Endothelial cell of umbilical vein (primary cell): ENCODE data around the gene EFTUD2. TPM values are rescaled to one million over a fixed set of nuclear protein-coding genes. Genes with fewer than 3 reads are reported as not detected.
A peak's percentile ranks its signal among the peaks of the same experiment; 100 is the strongest.

Experiments
- BruUV-seq: library from RNA; stranded (reverse); fragments of 400-500 nt; replicated peaks from 2 replicates; lab custom pipeline; 2021; lab: Mats Ljungman, UMichigan
- CTCF ChIA-PET: fragments of 300-600, 350-600 bp; sonication (Branson Sonifier 250); formaldehyde crosslinking; loops from one replicate; lab custom pipeline; 2021; ENCODE audit warnings: antibody characterized with exemption, inconsistent platforms; lab: Charles Lee
- POLR2A ChIA-PET: fragments of 300-600, 350-600 bp; sonication (Branson Sonifier 250); formaldehyde crosslinking; loops from one replicate; lab custom pipeline; 2021; ENCODE audit warnings: antibody characterized with exemption, inconsistent platforms; lab: Charles Lee
- DNase-seq: peaks from one replicate; pipeline ENCODE4 v3.0.0-alpha.2; 2011; ENCODE audit warnings: low read depth, low spot score
- FAIRE-seq: peaks from 2 replicates; lab custom pipeline; 2011; peaks lifted over from hg19 to GRCh38; lab: Jason Lieb, UNC
- H2AFZ ChIP-seq: 2 replicates; pipeline ENCODE4 v1.6.0; 2012; ENCODE audit warnings: low read depth, low read length, control low read depth, inconsistent platforms
- H3K27ac ChIP-seq: 2 replicates; pipeline ENCODE4 v1.5.1; 2011; ENCODE audit warnings: low read depth, mild to moderate bottlenecking, control low read depth, low read length, moderate library complexity; ENCODE audit not compliant: insufficient read depth
- H3K27me3 ChIP-seq, 2 experiments: 2 replicates each; pipeline versions ENCODE4 v1.6.0 to v1.6.1; 2011; ENCODE audit warnings: low read length in 2 of 2, mixed read lengths in 1 of 2; ENCODE audit not compliant: control insufficient read depth in 2 of 2, insufficient read depth in 2 of 2
- H3K36me3 ChIP-seq, 2 experiments: 2 replicates in 1 of 2; 3 replicates in 1 of 2; pipeline ENCODE4 v1.5.1; 2011; ENCODE audit warnings: low read length in 2 of 2, mild to moderate bottlenecking in 1 of 2, moderate library complexity in 1 of 2; ENCODE audit not compliant: control insufficient read depth in 2 of 2, insufficient read depth in 2 of 2; ENCODE audit errors: extremely low read depth in 1 of 2
- H3K4me1 ChIP-seq: 3 replicates; pipeline ENCODE4 v1.5.1; 2011; ENCODE audit warnings: mild to moderate bottlenecking, low read length; ENCODE audit not compliant: control insufficient read depth, insufficient read depth; ENCODE audit errors: extremely low read depth
- H3K4me2 ChIP-seq: 2 replicates; pipeline ENCODE4 v1.6.1; 2011; ENCODE audit warnings: low read length, control low read depth, mixed read lengths; ENCODE audit not compliant: insufficient read depth
- H3K4me3 ChIP-seq, 3 experiments: fragments of 200-600 bp in 1 of 3; sonication (generic), shearing (Covaris generic) in 1 of 3; replicated peaks in 1 of 3; 2 replicates each; pipeline ENCODE4 v1.5.1; 2011 to 2016; ENCODE audit warnings: control low read depth in 3 of 3, low read length in 3 of 3, mild to moderate bottlenecking in 2 of 3, inconsistent platforms in 1 of 3, low read depth in 1 of 3, moderate library complexity in 1 of 3; ENCODE audit not compliant: insufficient read depth in 1 of 3
- H3K79me2 ChIP-seq: 2 replicates; pipeline ENCODE4 v1.6.0; 2012; ENCODE audit warnings: low read length, inconsistent platforms; ENCODE audit not compliant: control insufficient read depth, insufficient read depth
- H3K9ac ChIP-seq: replicated peaks from 2 replicates; pipeline ENCODE3; 2011; ENCODE audit warnings: low read length, control low read depth; ENCODE audit not compliant: insufficient read depth; ENCODE audit errors: extremely low read depth
- H3K9me1 ChIP-seq: replicated peaks from 3 replicates; pipeline ENCODE4 v1.6.0; 2011; ENCODE audit warnings: mild to moderate bottlenecking, low read length; ENCODE audit not compliant: control insufficient read depth, insufficient read depth; ENCODE audit errors: extremely low read depth
- H3K9me3 ChIP-seq: replicated peaks from 2 replicates; pipeline ENCODE4 v1.5.1; 2012; ENCODE audit warnings: low read length, inconsistent platforms; ENCODE audit not compliant: control insufficient read depth, insufficient read depth
- H4K20me1 ChIP-seq: replicated peaks from 2 replicates; pipeline ENCODE3; 2011; ENCODE audit warnings: mild to moderate bottlenecking, low read length; ENCODE audit not compliant: control insufficient read depth, insufficient read depth; ENCODE audit errors: extremely low read depth
- EZH2 ChIP-seq: IDR thresholded peaks from 2 replicates; pipeline ENCODE4 v1.6.1; 2012; ENCODE audit warnings: borderline replicate concordance, low read depth, mild to moderate bottlenecking, moderate library complexity, low read length, inconsistent platforms; ENCODE audit not compliant: severe bottlenecking
- FOS ChIP-seq: IDR thresholded peaks from 2 replicates; pipeline ENCODE4 v1.6.1; 2011; ENCODE audit warnings: mild to moderate bottlenecking, low read length, moderate library complexity, borderline replicate concordance; ENCODE audit not compliant: insufficient read depth
- JUN ChIP-seq: IDR thresholded peaks from 2 replicates; pipeline ENCODE4 v1.6.1; 2011; ENCODE audit warnings: borderline replicate concordance, low read depth; ENCODE audit not compliant: insufficient read length, insufficient read depth
- MAX ChIP-seq: IDR thresholded peaks from 2 replicates; pipeline ENCODE4 v1.6.1; 2011; ENCODE audit not compliant: insufficient read depth, insufficient read length
- MYC ChIP-seq: IDR thresholded peaks from one replicate; pipeline ENCODE4 v1.6.1; 2011; ENCODE audit warnings: mild to moderate bottlenecking, low read depth, low read length
- POLR2A ChIP-seq: IDR thresholded peaks from 2 replicates; pipeline ENCODE4 v1.6.1; 2012; ENCODE audit warnings: low read depth, mild to moderate bottlenecking, control low read depth, low read length
- POLR2AphosphoS5 ChIP-seq: IDR thresholded peaks from 2 replicates; pipeline ENCODE4 v1.6.1; 2012; ENCODE audit warnings: low read depth, mild to moderate bottlenecking, control low read depth, low read length, moderate library complexity; ENCODE audit not compliant: insufficient read depth
- dilution Hi-C: fragments of 300-500 bp; cut with MboI; formaldehyde crosslinking; loops from one replicate; pipeline ENCODE4 v1.15.0; 2019; ENCODE audit warnings: low sequenced_read_pairs; ENCODE audit not compliant: extremely low pct_ligation_motif_present
- intact Hi-C: fragments of 100-400 bp; cut with micrococcal nuclease; formaldehyde crosslinking; loops from one replicate; pipeline ENCODE4 v1.10.0; 2022
- polyA plus RNA-seq, 4 experiments: library from polyadenylated mRNA; depleted of rRNA in 3 of 4; stranded (reverse) in 3 of 4; unstranded in 1 of 4; fragments of >200 nt; gene quantifications; 2 replicates each; pipeline versions ENCODE4 v1.2.1 to v1.2.3, GENCODE V29; 2011 to 2012; ENCODE audit warnings: missing spikeins in 1 of 4
- total RNA-seq: library from RNA; stranded (reverse); gene quantifications from 2 replicates; pipeline ENCODE4 v1.2.3, GENCODE V29; 2021
- TF ChIP-seq, protein P1 (sequence below), 2 donors: IDR thresholded peaks; 1 replicate in 1 of 2; 2 replicates in 1 of 2; pipeline ENCODE4 v1.5.1; 2011; ENCODE audit warnings: low read length in 2 of 2, mild to moderate bottlenecking in 2 of 2, moderate library complexity in 2 of 2, control low read depth in 1 of 2, inconsistent platforms in 1 of 2, low read depth in 1 of 2; ENCODE audit not compliant: insufficient read depth in 1 of 2; ENCODE audit errors: extremely low read depth in 1 of 2

The EFTUD2 gene
- total and polyA plus RNA-seq, 2 donors (not counting 3 experiments of a cell fraction or from before 2014, with no cell fraction given), result 125 to 170 TPM

- H3K4me2 ChIP-seq, result no peak overlapping the region
- no peak overlapping the region for H3K9ac ChIP-seq
- FAIRE-seq (no peak), DNase-seq (no peak)
- POLR2A ChIA-PET, result interaction anchor here (0.6 kb wide), 1 partner anchor 15 kb away, joined by 4 read pairs; no protein-coding TSS in a partner anchor
- H3K27ac ChIP-seq, result no peak overlapping the region
- H2AFZ ChIP-seq, result no peak overlapping the region
- BruUV-seq, result no TSS peak
- H3K4me3 ChIP-seq, result no peak overlapping the region
- intact Hi-C loops, result no loop called here
- no peaks in the 10 kb centered on the region for H3K9me1 ChIP-seq
- H3K36me3 ChIP-seq, result peaks cover 11 to 22% of the 10 kb centered on the region in 2 experiments
- no peaks in the 10 kb centered on the region for H4K20me1 ChIP-seq
- H3K79me2 ChIP-seq, result no peaks in the 10 kb centered on the region
- H3K9me3 ChIP-seq, result no peaks in the 10 kb centered on the region
- no peak for TF ChIP-seq EZH2
- no peaks in the 10 kb centered on the region for H3K4me1 ChIP-seq
- H3K27me3 ChIP-seq, result no peaks in the 10 kb centered on the region
- CTCF ChIA-PET, result interaction anchor here (1.1 to 3.5 kb wide), 2 partner anchors 30 to 70 kb away, joined by 3 to 14 read pairs; no protein-coding TSS in a partner anchor
- dilution Hi-C loops, result no loop called here
These were observed 50.2 kb downstream of the EFTUD2 start for GRCh38 chr17:44848961-44849489.

GRCh38 chr17:44848257-44848795 is 50.9 kb downstream of the EFTUD2 start:
- no peaks in the 10 kb centered on the region for H3K27me3 ChIP-seq
- H4K20me1 ChIP-seq, result no peaks in the 10 kb centered on the region
- no peak for DNase-seq
- peaks cover 8 to 17% of the 10 kb centered on the region in 2 experiments for H3K36me3 ChIP-seq
- dilution Hi-C loops, result no loop called here
- CTCF ChIA-PET, result interaction anchor here (1.7 to 3.5 kb wide), 3 partner anchors 10 to 72 kb away, joined by 7 to 14 read pairs (median 9); no protein-coding TSS in a partner anchor
- H3K9me1 ChIP-seq, result no peaks in the 10 kb centered on the region
- H3K4me2 ChIP-seq, result no peak overlapping the region
- H3K79me2 ChIP-seq, result no peaks in the 10 kb centered on the region
- H3K9me3 ChIP-seq, result no peaks in the 10 kb centered on the region
- no peak for TF ChIP-seq MYC
- TF ChIP-seq, protein P1, sequence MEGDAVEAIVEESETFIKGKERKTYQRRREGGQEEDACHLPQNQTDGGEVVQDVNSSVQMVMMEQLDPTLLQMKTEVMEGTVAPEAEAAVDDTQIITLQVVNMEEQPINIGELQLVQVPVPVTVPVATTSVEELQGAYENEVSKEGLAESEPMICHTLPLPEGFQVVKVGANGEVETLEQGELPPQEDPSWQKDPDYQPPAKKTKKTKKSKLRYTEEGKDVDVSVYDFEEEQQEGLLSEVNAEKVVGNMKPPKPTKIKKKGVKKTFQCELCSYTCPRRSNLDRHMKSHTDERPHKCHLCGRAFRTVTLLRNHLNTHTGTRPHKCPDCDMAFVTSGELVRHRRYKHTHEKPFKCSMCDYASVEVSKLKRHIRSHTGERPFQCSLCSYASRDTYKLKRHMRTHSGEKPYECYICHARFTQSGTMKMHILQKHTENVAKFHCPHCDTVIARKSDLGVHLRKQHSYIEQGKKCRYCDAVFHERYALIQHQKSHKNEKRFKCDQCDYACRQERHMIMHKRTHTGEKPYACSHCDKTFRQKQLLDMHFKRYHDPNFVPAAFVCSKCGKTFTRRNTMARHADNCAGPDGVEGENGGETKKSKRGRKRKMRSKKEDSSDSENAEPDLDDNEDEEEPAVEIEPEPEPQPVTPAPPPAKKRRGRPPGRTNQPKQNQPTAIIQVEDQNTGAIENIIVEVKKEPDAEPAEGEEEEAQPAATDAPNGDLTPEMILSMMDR (IDR thresholded peaks at IDR 0.05; ENCODE audit: extremely low read depth in 1 of 2, insufficient read depth in 1 of 2, low read depth in 1 of 2, low read length in 2 of 2), result no peak
- TF ChIP-seq FOS, result no peak
- TF ChIP-seq MAX, result no peak
- peak; percentile 22 for TF ChIP-seq POLR2AphosphoS5
- no peak for TF ChIP-seq JUN
- TF ChIP-seq POLR2A, result peak; percentile 18
- TF ChIP-seq EZH2, result no peak
- no peak overlapping the region for H3K4me3 ChIP-seq
- H2AFZ ChIP-seq, result no peak overlapping the region
- no peak for FAIRE-seq
- BruUV-seq, result no TSS peak
- H3K27ac ChIP-seq, result no peak overlapping the region
- no peak overlapping the region for H3K9ac ChIP-seq
- intact Hi-C loops, result no loop called here
- POLR2A ChIA-PET, result interaction anchor here (0.6 kb wide), 1 partner anchor 14 kb away, joined by 4 read pairs; no protein-coding TSS in a partner anchor
- H3K4me1 ChIP-seq, result no peaks in the 10 kb centered on the region
